ENCODE results near the gene SLC44A5.
"Not testable (repeated sequence)": the region's sequence is repeated elsewhere in the genome, so short reads cannot be mapped to it uniquely, and the experiment has no call there.

Gene SLC44A5

GRCh38 chr1:75438355-75438754 is 172.6 kb downstream of the SLC44A5 start:
- no peak for DNase-seq

DNA sequence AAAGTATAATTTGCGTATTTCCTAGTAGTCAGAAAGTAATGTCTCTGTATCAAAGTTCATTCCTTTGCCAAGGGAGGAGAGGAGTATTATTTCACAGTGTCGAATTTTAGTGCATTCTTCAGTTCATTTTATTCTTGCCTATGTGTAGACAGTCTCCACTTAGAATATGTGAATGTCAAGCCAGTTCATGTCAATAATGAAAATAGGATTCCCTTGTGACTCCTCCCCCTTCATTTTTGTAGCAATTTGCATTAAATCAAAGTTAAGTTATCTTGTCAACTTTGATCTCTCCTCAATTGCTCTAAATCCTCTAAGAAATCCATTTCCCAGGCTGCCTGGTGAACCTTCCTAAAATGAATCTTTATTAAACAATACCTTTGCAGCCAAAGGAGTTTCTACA is 179.1 kb downstream of the SLC44A5 start:
- DNase-seq, result no peak

DNA sequence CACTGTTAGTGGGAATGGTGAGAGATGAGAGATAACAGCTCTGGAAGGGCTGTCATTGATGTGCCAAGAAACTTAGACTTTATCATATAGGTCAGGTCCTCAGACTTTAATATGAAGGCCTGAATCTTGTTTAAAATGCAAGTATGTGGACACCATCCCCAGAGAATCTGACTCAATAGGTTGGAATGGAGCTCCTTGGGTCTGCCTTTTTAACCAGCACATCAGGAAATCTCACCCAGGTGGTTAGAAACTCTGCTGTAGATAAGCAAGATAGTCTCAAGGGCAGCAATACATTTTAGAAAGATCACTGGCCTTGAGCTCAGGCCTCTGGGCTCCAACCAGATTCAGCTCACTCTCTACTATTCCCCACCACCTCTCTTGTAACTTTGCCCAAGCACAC is 180.4 kb downstream of the SLC44A5 start:
- DNase-seq, result peak; percentile 66

GRCh38 chr1:75426688-75427087 is 184.2 kb downstream of the SLC44A5 start:
- DNase-seq, result no peak

DNA sequence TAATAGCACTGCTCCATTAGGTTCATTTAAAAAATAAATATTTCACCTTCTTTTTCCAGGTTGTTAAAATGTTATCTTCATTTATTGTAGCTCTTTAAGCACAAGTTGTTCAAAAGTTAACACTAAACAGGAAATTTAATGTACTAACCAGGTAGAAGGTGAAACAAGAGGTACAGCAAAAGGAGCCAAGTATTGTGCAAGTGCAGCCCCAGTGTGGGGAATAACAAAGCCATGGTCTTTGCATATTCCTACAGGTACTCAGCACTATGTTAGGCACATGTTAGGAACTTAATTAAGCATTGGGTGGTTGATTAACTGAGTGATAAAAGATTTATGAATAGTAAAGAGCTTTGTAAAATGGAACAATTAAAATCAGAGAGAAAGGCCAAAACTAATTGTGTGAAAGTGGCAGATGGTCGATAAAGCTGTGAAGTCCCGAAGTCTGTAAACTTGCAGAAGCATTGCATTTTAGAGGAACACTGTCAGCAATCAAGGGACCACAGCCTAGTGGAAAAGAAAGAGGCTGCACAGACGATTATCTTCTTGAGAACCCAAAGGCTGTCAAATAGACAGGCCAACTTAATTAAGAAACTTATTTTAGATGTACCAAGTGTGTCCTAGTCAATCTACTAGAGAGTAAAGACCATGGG is 185.8 kb downstream of the SLC44A5 start:
- DNase-seq, result no peak

DNA sequence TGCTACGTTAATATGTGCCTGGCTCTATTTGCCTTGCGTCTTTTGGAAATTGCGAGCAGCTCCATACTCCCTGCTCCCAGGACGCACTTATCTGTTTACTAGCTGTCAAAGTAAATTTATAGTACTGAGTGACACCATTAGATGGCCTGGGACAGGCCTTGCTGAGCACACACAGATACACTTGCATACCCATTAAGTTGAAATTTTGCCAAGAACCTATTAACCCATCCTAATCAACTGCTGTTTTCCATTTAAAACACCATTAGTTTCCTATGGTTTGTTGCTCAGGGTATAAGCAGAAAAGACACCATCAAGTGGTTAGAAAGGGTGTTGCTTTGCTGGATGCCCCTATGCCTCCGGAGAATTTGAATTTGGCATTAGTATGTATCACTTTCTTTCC is 187.3 kb downstream of the SLC44A5 start:
- no peak for DNase-seq

- no peak for DNase-seq
These were observed 187.8 kb downstream of the SLC44A5 start for GRCh38 chr1:75423136-75423535.

DNA sequence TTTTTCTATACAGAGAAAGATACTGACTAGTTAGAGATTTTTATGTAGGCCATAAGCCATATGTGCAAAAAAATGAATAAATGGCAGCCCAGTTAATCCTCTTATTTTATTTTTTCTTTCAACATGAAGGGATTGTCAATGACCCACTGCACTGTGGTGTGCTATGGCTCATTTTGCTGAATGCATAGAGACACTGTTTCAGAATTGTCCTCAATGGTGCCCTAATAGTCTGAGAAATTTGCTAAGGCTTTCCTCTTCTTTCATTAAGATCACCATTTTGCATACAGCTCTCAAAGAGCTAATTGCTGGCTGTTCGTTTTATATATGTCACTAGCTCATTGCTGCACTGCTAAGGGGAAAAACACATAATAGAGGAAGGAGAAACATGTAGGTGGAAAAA is 189.5 kb downstream of the SLC44A5 start:
- DNase-seq, result no peak

DNA sequence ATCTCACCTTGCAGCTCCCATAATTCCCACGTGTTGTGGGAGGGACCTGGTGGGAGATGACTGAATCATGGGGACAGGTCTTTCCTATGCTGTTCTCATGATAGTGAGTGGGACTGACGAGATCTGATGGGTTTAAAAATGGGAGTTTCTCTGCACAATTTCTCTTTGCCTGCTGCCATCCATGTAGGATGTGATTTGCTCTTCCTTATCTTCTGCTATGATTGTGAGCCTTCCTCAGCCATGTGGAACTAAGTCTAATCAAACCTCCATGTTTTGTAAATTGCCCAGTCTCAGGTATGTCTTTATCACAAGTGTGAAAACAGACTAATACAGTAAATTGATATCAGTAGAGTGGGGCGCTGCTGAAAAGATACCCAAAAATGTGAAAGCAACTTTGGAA is 195.7 kb downstream of the SLC44A5 start:
- DNase-seq, result no peak

GRCh38 chr1:75412616-75413015 is 198.3 kb downstream of the SLC44A5 start:
- DNase-seq, result peak; percentile 43

GRCh38 chr1:75404681-75405080 is 206.2 kb downstream of the SLC44A5 start:
- DNase-seq, result not testable (repeated sequence)

GRCh38 chr1:75403147-75403646 is 207.7 kb downstream of the SLC44A5 start:
- not testable (repeated sequence) for DNase-seq

- no peak for DNase-seq
These were observed 210.2 kb downstream of the SLC44A5 start for GRCh38 chr1:75400716-75401115.

GRCh38 chr1:75396745-75397144 is 214.2 kb downstream of the SLC44A5 start:
- DNase-seq, result no peak

GRCh38 chr1:75396260-75396659 is 214.7 kb downstream of the SLC44A5 start:
- no peak for DNase-seq

GRCh38 chr1:75394386-75395139 is 216.4 kb downstream of the SLC44A5 start:
- no peak for DNase-seq

- no peak for DNase-seq
These were observed 218.6 kb downstream of the SLC44A5 start for GRCh38 chr1:75392278-75392677.

GRCh38 chr1:75375476-75376447 is 235.2 kb downstream of the SLC44A5 start:
- DNase-seq, result not testable (repeated sequence)

DNA sequence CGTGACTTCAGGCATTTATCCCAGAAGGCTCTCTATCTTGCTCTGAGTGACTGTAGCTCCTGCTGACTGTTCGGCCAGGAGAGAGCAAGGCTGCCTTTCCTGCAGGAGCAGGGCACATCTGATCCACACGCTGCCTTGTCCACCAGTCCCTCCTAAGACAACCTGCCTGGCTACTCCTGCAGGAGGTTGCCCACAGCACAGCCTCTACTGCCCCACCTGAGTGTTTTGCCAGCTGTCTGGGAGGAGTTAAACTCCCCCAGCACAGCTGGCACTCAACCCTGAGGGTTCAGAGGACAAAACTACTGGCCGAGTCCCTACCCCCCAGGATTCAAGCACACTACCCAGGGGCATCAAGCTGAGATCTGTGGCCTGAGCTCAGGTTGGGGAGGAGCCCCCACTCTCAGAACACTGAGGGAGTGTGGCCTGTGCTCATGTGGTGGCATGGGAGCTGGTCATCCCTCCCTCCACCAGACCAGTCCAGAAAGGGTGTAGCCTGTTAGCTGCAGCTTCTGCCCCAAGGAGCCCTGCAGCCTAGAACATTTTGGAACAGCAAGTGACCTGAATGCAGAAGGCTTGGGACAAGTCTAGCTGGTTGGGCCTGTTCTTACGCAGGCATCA is 237.3 kb downstream of the SLC44A5 start:
- DNase-seq, result no peak

- no peak for DNase-seq
These were observed 244.3 kb downstream of the SLC44A5 start for GRCh38 chr1:75366595-75366994.

DNA sequence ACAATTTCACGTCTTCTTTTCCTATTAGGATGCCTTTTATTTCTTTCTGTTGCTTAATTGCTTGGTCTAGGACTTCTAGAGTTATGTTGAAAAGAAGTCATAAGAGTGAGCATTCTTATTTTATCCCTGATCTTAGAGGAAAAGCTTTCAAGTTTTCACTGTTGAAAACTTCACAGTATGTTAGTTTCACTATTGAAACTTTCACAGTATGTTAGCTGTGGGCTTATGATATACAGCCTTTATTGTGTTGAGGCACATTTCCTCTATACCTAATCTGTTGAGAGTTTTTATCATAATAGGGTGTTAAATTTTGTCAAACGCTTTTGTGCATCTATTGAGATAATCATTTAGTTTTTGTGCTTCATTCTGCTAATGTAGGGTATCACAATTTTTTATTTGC is 249.7 kb downstream of the SLC44A5 start:
- DNase-seq, result no peak

GRCh38 chr1:75354267-75354666 is 256.6 kb downstream of the SLC44A5 start:
- DNase-seq, result not testable (repeated sequence)

DNA sequence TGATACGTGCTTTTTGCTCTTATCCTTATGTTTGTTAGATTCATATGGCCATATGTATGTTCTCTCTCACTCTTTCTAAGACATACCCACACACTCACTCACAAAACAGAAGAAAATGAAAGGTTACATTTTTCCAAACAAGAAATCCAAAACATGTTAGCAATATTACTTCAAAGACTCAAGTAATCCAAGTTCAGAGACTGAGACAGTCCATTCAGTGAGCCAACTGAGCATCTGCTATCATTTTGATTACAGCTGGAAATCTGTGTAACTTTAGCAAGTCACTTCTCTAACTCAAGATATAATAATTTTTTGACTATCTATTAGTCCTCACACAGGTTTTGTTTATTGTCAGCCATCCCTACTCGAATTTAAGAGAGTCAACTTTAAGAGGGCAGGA is 257.9 kb downstream of the SLC44A5 start:
- DNase-seq, result no peak
